Measurements from ENCODE around the gene SYNDIG1.

SYNDIG1 gene

GRCh38 chr20:24694727-24695528 lies 225.5 kb downstream of the SYNDIG1 start:
- no peak for TF ChIP-seq CTCF (IDR thresholded peaks at IDR 0.05; ENCODE audit: low read depth, low read length)

GRCh38 chr20:24695529-24696225 lies 226.2 kb downstream of the SYNDIG1 start:
- DNase-seq (ENCODE audit: extremely low read depth, low read depth): no peak
- TF ChIP-seq CTCF (IDR thresholded peaks at IDR 0.05; ENCODE audit: low read depth, low read length): no peak

More at GRCh38 chr20:24694727-24695528, 225.5 kb downstream of the SYNDIG1 start:
- no peak for DNase-seq (ENCODE audit: extremely low read depth, low read depth)

- no peak for TF ChIP-seq CTCF (IDR thresholded peaks at IDR 0.05; ENCODE audit: low read depth, low read length)
- DNase-seq (ENCODE audit: extremely low read depth, low read depth): no peak
Measured at GRCh38 chr20:24696396-24696795, 227.0 kb downstream of the SYNDIG1 start.

GRCh38 chr20:24697411-24697810 lies 228.0 kb downstream of the SYNDIG1 start:
- DNase-seq (ENCODE audit: extremely low read depth, low read depth): no peak
- TF ChIP-seq CTCF (IDR thresholded peaks at IDR 0.05; ENCODE audit: low read depth, low read length): no peak

GRCh38 chr20:24698189-24698588 lies 228.8 kb downstream of the SYNDIG1 start:
- no peak for TF ChIP-seq CTCF (IDR thresholded peaks at IDR 0.05; ENCODE audit: low read depth, low read length)
- DNase-seq (ENCODE audit: extremely low read depth, low read depth): no peak

- no peak for DNase-seq (ENCODE audit: extremely low read depth, low read depth)
- no peak for TF ChIP-seq CTCF (IDR thresholded peaks at IDR 0.05; ENCODE audit: low read depth, low read length)
Measured at GRCh38 chr20:24698706-24699206, 229.3 kb downstream of the SYNDIG1 start.
